Stomach (tissue), 9 donors: ENCODE results near the gene EIF4A3. TPM values are rescaled to one million over a fixed set of nuclear protein-coding genes. Genes with fewer than 3 reads are reported as not detected.

Source experiments
- DNase-seq, 2 donors: peaks; one replicate each; pipeline versions ENCODE4 v3.0.0 to v3.0.0-alpha.2; 2013 to 2019
- H3K27ac ChIP-seq, 5 donors: fragments of 200-600 bp in 4 of 5; sonication (generic) in 4 of 5; one replicate each; pipeline ENCODE4 v1.5.1; 2013 to 2019; ENCODE audit warnings: mild to moderate bottlenecking in 1 of 5, moderate library complexity in 1 of 5
- H3K27me3 ChIP-seq, 3 donors: fragments of 200-600 bp; sonication (generic); one replicate each; pipeline ENCODE4 v1.5.1; 2017 to 2019; ENCODE audit warnings: mixed run types in 1 of 3
- H3K36me3 ChIP-seq, 4 donors: fragments of 200-600 bp; sonication (generic); 1 replicate in 3 of 4; 2 replicates in 1 of 4; pipeline ENCODE4 v1.5.1; 2016 to 2019
- H3K4me1 ChIP-seq, 4 donors: fragments of 200-600 bp; sonication (generic); one replicate each; pipeline ENCODE4 v1.5.1; 2016 to 2019
- H3K4me3 ChIP-seq, 4 donors: fragments of 200-600 bp; sonication (generic) in 3 of 4; one replicate each; pipeline ENCODE4 v1.5.1; 2016 to 2019; ENCODE audit warnings: mild to moderate bottlenecking in 1 of 4
- H3K9me3 ChIP-seq, 4 donors: fragments of 200-600 bp; sonication (generic); one replicate each; pipeline ENCODE4 v1.5.1; 2016 to 2019
- EP300 ChIP-seq: sonication (generic); formaldehyde crosslinking; IDR thresholded peaks from one replicate; pipeline ENCODE4 v1.6.1; 2017; ENCODE audit warnings: antibody characterized with exemption
- POLR2A ChIP-seq, 4 donors: fragments of 450-650 bp; IDR thresholded peaks; one replicate each; pipeline ENCODE4 v1.6.1; 2016; ENCODE audit warnings: antibody characterized with exemption in 4 of 4, control low read depth in 2 of 4, mild to moderate bottlenecking in 1 of 4, moderate library complexity in 1 of 4
- POLR2AphosphoS5 ChIP-seq, 3 donors: sonication (generic); formaldehyde crosslinking; IDR thresholded peaks; one replicate each; pipeline ENCODE4 v1.6.1; 2016; ENCODE audit warnings: antibody characterized with exemption in 3 of 3
- WGBS, 5 donors: extraction: QIAGEN DNeasy Blood & Tissue Kit in 3 of 5; methylation state at CpG; one replicate each; pipeline versions ENCODE4 v1.1.5 to v1.1.7; 2013 to 2018; 5-methylcytosine and 5-hydroxymethylcytosine counted together
- intact Hi-C: fragments of 100-400 bp; cut with DNase I; formaldehyde crosslinking; loops from one replicate; pipeline ENCODE4 v1.15.1; 2023; ENCODE audit warnings: low total_unique reads
- polyA plus RNA-seq, 3 donors: library from polyadenylated mRNA; stranded (reverse); fragments of 200-250 nt; gene quantifications; one replicate each; pipeline ENCODE4 v1.2.3, GENCODE V29; 2013
- total RNA-seq, 5 donors: library from RNA; depleted of rRNA; stranded (reverse); fragments of >200 nt; gene quantifications; one replicate each; pipeline versions ENCODE4 v1.1.0 to v1.2.3, GENCODE V29; 2014 to 2016
- TF ChIP-seq, protein P1 (sequence below), 7 experiments: fragments of 450-650 bp in 4 of 7; fragments of 200-600 bp in 3 of 7; sonication (generic) in 3 of 7; IDR thresholded peaks; one replicate each; pipeline ENCODE4 v1.5.1; 2016 to 2019; ENCODE audit warnings: antibody characterized with exemption in 7 of 7, control low read depth in 2 of 7, mild to moderate bottlenecking in 1 of 7
- donor health status: healthy with polysubstance abuse.
- donor health status: Bipolar disorder and iron deficiency.
- donor health status: healthy.

EIF4A3 gene
- total and polyA plus RNA-seq, 8 donors: 17.5 to 78.2 (median 49.2) TPM

DNA sequence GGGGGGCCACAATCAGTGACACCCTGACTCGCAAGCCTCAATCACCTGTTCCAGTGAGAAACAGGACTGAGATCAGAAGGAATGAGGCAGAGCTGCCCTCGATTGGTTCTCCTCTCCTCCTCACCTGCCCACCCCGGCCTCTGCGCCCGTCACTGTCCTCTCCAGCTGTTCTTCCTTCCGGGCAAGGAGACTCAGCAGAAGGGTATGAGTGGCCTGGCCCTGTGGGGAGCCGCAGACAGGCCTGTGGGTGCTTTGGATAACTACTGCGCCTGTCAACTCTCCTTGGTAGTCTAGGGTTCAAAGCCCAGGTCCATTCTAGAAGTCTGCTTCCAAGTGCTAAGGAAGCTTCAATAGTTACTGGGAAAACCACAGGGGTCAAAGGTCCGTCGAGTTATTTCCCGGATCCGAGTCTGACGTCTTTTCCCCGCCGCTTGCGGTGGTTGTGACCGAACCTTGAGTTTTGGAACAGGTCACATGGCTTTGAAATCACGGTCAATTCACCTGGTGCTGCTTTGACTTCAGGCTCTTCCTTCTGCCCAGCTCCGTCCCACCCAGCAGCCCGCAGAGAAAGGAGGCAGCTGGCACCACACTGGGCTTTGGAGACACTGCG is 31.2 kb upstream of the EIF4A3 start:
- DNase-seq: no peak
- TF ChIP-seq POLR2AphosphoS5 (IDR thresholded peaks at IDR 0.05) (no peak), EP300 (no peak), POLR2A (IDR thresholded peaks at IDR 0.05) (no peak)
- TF ChIP-seq, protein P1, sequence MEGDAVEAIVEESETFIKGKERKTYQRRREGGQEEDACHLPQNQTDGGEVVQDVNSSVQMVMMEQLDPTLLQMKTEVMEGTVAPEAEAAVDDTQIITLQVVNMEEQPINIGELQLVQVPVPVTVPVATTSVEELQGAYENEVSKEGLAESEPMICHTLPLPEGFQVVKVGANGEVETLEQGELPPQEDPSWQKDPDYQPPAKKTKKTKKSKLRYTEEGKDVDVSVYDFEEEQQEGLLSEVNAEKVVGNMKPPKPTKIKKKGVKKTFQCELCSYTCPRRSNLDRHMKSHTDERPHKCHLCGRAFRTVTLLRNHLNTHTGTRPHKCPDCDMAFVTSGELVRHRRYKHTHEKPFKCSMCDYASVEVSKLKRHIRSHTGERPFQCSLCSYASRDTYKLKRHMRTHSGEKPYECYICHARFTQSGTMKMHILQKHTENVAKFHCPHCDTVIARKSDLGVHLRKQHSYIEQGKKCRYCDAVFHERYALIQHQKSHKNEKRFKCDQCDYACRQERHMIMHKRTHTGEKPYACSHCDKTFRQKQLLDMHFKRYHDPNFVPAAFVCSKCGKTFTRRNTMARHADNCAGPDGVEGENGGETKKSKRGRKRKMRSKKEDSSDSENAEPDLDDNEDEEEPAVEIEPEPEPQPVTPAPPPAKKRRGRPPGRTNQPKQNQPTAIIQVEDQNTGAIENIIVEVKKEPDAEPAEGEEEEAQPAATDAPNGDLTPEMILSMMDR (IDR thresholded peaks at IDR 0.05): no peak

DNA sequence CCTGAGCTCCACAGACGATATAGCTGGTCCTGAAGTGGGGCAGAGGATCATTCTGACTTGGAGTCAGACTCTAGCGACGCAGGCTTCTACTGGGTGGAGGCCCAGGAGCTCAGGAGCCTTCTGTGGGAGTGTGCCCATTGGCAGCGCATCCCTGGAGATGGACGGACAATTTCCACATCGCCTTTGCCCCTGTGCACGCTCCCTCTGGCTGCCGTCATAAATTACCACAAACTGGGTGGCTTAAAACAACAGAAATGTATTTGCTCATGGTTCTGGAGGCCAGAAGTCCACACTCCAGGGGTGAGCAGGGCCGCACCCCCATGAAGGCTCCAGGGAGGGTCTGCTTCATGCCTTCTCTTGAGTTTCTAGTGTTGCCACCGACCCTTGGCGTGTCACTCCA is 29.8 kb upstream of the EIF4A3 start:
- Histone ChIP-seq H3K9me3 (no peaks in the 10 kb centered on the region), H3K36me3 (no peaks in the 10 kb centered on the region), H3K27me3 (peaks cover 0 to 6% (median 0%) of the 10 kb centered on the region in 3 donors), H3K27ac (no peak overlapping the region), H3K4me3 (no peak overlapping the region), H3K4me1 (peaks cover 0 to 4% (median 0%) of the 10 kb centered on the region in 4 donors)
- intact Hi-C loops: no loop called here
- no peak for DNase-seq
- TF ChIP-seq POLR2A (IDR thresholded peaks at IDR 0.05): no peak
- TF ChIP-seq POLR2AphosphoS5 (IDR thresholded peaks at IDR 0.05): no peak
- WGBS, 5 donors: 88 to 92% (median 89%) methylated on average over 11 of the region's 11 CpGs

More for the DNA sequence above, 31.2 kb upstream of the EIF4A3 start:
- Histone ChIP-seq H3K4me3 (no peak overlapping the region), H3K27ac (no peak overlapping the region), H3K9me3 (no peaks in the 10 kb centered on the region), H3K27me3 (peaks cover 0 to 9% (median 0%) of the 10 kb centered on the region in 3 donors), H3K36me3 (no peaks in the 10 kb centered on the region), H3K4me1 (peaks cover 0 to 4% (median 0%) of the 10 kb centered on the region in 4 donors)
- intact Hi-C loops: no loop called here
- WGBS, 5 donors: 68 to 81% (median 73%) methylated on average over 19 to 21 of the region's 21 CpGs

DNA sequence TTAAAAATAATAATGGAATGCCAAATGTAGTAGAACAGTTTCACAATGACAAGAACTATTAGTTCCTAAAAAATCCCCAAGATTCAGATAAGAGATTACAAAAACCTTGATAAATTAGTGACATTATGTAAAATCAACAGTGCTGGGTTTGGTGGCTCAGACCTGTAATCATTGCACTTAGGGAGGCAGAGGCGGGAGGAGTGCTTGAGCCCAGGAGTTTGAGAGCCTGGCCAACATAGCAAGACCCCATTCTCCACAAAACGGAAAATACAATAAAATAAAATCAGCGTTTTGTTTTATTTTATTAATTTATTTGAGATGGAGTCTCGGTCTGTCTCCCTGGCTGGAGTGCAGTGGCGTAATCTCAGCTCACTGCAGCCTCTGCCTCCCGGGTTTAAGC is 27.0 kb upstream of the EIF4A3 start:
- no peak overlapping the region for H3K27ac ChIP-seq
- TF ChIP-seq POLR2A (IDR thresholded peaks at IDR 0.05): no peak
- no peak for TF ChIP-seq POLR2AphosphoS5 (IDR thresholded peaks at IDR 0.05)
- H3K4me1 ChIP-seq: peaks cover 0 to 6% (median 2%) of the 10 kb centered on the region in 4 donors
- intact Hi-C loops: no loop called here
- H3K9me3 ChIP-seq: no peaks in the 10 kb centered on the region
- H3K27me3 ChIP-seq: peaks cover 0 to 14% (median 0%) of the 10 kb centered on the region in 3 donors
- H3K36me3 ChIP-seq: no peaks in the 10 kb centered on the region
- no peak overlapping the region for H3K4me3 ChIP-seq
- 93 to 96% (median 95%) methylated on average over 6 of the region's 6 CpGs for WGBS, 5 donors
- DNase-seq: no peak

DNA sequence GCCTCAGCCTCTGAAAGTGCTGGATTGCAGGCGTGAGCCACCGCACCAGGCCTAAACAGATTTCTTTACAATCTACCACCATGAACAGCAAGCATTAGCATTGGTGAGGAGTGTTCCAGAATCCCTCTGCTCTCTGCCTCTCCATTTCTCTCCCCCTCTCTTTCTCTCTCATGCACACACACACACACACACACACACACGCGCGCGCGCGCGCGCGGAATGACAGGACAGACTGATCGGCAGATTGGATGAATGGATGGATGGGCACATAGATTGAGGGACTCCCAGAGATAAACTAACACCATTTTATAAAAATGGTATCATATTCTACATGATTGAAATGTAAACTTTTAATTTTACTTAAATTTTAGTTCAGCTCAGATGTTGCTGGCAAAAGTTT is 26.2 kb upstream of the EIF4A3 start:
- 76 to 96% (median 88%) methylated on average over 12 of the region's 12 CpGs for WGBS, 5 donors
- peaks cover 0 to 14% (median 0%) of the 10 kb centered on the region in 3 donors for H3K27me3 ChIP-seq

DNA sequence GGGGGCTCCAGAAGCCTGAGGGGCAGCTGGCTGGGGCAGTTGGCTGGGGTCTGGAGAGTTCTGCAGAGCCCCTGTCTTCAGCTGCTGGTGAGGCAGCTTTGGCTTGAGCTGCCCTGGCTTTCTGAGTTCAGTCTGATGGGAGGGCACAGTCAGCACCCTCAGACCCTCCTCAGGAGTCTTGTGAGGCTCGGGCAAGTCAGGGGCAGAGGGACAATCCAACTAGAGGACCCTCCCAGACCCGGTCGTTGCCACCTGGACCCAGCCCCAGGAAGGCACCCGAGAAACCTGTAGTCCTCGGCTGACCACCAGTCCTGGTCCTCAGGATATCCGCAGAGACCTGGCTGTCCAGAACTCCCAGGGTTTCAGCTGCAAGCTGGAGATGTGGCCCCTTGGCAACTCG is 24.8 kb upstream of the EIF4A3 start:
- no peak for DNase-seq
- no peak overlapping the region for H3K27ac ChIP-seq
- H3K36me3 ChIP-seq: no peaks in the 10 kb centered on the region
- H3K9me3 ChIP-seq: no peaks in the 10 kb centered on the region
- TF ChIP-seq POLR2AphosphoS5 (IDR thresholded peaks at IDR 0.05) (no peak), POLR2A (IDR thresholded peaks at IDR 0.05) (no peak), EP300 (no peak)
- TF ChIP-seq, protein P1 (IDR thresholded peaks at IDR 0.05): no peak
- WGBS, 5 donors: 83 to 92% (median 85%) methylated on average over 7 of the region's 7 CpGs
- H3K4me3 ChIP-seq: no peak overlapping the region
- H3K4me1 ChIP-seq: peaks cover 0 to 6% (median 2%) of the 10 kb centered on the region in 4 donors
- intact Hi-C loops: no loop called here
- peaks cover 0 to 14% (median 0%) of the 10 kb centered on the region in 3 donors for H3K27me3 ChIP-seq

More for the DNA sequence above, 26.2 kb upstream of the EIF4A3 start:
- no peak for DNase-seq
- Histone ChIP-seq H3K4me1 (peaks cover 0 to 6% (median 2%) of the 10 kb centered on the region in 4 donors), H3K4me3 (no peak overlapping the region), H3K27ac (no peak overlapping the region), H3K9me3 (no peaks in the 10 kb centered on the region), H3K36me3 (no peaks in the 10 kb centered on the region)
- TF ChIP-seq POLR2A (IDR thresholded peaks at IDR 0.05) (no peak), EP300 (no peak), POLR2AphosphoS5 (IDR thresholded peaks at IDR 0.05) (no peak)
- TF ChIP-seq, protein P1 (IDR thresholded peaks at IDR 0.05): no peak
- intact Hi-C loops: no loop called here
